ENCODE measurements around the gene PLA2G4F.

- TF ChIP-seq, protein P1, sequence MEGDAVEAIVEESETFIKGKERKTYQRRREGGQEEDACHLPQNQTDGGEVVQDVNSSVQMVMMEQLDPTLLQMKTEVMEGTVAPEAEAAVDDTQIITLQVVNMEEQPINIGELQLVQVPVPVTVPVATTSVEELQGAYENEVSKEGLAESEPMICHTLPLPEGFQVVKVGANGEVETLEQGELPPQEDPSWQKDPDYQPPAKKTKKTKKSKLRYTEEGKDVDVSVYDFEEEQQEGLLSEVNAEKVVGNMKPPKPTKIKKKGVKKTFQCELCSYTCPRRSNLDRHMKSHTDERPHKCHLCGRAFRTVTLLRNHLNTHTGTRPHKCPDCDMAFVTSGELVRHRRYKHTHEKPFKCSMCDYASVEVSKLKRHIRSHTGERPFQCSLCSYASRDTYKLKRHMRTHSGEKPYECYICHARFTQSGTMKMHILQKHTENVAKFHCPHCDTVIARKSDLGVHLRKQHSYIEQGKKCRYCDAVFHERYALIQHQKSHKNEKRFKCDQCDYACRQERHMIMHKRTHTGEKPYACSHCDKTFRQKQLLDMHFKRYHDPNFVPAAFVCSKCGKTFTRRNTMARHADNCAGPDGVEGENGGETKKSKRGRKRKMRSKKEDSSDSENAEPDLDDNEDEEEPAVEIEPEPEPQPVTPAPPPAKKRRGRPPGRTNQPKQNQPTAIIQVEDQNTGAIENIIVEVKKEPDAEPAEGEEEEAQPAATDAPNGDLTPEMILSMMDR (IDR thresholded peaks at IDR 0.05; ENCODE audit: insufficient read depth, low read length), result no peak
- TF ChIP-seq POLR2AphosphoS5 (IDR thresholded peaks at IDR 0.05; ENCODE audit: low read depth), result no peak
- TF ChIP-seq GABPA (IDR thresholded peaks at IDR 0.05; ENCODE audit: low read depth), result no peak
- TF ChIP-seq, protein P2, sequence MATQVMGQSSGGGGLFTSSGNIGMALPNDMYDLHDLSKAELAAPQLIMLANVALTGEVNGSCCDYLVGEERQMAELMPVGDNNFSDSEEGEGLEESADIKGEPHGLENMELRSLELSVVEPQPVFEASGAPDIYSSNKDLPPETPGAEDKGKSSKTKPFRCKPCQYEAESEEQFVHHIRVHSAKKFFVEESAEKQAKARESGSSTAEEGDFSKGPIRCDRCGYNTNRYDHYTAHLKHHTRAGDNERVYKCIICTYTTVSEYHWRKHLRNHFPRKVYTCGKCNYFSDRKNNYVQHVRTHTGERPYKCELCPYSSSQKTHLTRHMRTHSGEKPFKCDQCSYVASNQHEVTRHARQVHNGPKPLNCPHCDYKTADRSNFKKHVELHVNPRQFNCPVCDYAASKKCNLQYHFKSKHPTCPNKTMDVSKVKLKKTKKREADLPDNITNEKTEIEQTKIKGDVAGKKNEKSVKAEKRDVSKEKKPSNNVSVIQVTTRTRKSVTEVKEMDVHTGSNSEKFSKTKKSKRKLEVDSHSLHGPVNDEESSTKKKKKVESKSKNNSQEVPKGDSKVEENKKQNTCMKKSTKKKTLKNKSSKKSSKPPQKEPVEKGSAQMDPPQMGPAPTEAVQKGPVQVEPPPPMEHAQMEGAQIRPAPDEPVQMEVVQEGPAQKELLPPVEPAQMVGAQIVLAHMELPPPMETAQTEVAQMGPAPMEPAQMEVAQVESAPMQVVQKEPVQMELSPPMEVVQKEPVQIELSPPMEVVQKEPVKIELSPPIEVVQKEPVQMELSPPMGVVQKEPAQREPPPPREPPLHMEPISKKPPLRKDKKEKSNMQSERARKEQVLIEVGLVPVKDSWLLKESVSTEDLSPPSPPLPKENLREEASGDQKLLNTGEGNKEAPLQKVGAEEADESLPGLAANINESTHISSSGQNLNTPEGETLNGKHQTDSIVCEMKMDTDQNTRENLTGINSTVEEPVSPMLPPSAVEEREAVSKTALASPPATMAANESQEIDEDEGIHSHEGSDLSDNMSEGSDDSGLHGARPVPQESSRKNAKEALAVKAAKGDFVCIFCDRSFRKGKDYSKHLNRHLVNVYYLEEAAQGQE (IDR thresholded peaks at IDR 0.05; ENCODE audit: insufficient replicate concordance, low read depth), result no peak
- TF ChIP-seq SPI1 (IDR thresholded peaks at IDR 0.05; ENCODE audit: borderline replicate concordance, low read depth), result no peak
These were observed 6.9 kb upstream of the PLA2G4F start for GRCh38 chr15:42163291-42163690.

Measured in HL-60 (cell line).